ENCODE measurements around the gene AKNA. TPM values are rescaled to one million over a fixed set of nuclear protein-coding genes. Genes with fewer than 3 reads are reported as not detected.

Gene AKNA
- total and polyA plus RNA-seq, 5 donors from 2014 or later: 11.9 to 381 (median 14.6) TPM

DNA sequence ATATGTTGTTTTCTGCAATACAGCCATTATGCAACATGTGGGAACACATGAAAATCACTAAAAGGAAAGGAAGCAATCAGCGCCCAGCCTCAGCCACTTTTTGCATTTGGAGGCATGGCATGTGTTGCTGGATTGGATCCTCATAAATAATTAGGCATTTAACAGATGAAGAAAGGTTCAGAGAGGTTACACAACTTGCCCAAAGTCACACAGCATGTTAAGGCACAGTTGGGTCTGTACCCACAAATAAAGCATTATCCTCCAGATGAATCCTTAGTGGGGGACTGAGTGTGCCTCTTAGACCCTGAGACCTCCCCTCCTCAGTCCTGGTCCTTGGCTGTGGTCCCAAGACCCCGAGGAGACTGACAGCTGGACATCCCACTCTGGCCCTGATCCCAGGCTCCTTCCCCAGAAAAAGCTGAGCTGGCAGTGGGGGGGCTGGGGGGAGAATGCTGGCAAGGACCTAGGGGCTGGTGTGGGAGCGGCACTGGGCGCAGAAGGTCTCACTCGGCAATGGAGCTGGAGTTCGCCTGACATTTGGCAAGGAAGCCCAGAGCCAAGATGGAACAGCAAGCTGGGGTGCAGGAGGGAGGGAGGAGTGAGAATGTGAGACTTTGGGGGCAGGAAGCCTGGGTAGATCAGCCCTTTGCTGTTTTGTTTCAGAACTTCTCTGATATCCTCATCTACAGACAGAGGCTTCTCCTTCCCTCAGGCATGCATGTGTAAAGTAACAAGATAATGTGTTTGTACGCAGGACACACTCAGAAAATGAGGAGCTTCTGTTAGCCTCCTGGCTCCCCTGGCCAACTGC, 6.9 kb upstream of the AKNA start:
- H3K9me3 Mint-ChIP-seq: no peaks in the 10 kb centered on the region
- peaks cover 13 to 82% (median 63%) of the 10 kb centered on the region in 4 donors for H3K4me1 Mint-ChIP-seq

GRCh38 chr9:114392749-114393112, 4.9 kb upstream of the AKNA start:
- H3K27me3 Mint-ChIP-seq: no peaks in the 10 kb centered on the region
- no peaks in the 10 kb centered on the region for H3K9me3 ChIP-seq (ENCODE audit: control insufficient read depth in 2 of 2, low read length in 2 of 2)
- H3K27me3 ChIP-seq (ENCODE audit: control insufficient read depth, insufficient read depth, low read length): no peaks in the 10 kb centered on the region
- H3K27ac ChIP-seq (ENCODE audit: insufficient read depth, low read length, poor library complexity, severe bottlenecking): peak overlapping the region; percentile 63
- peak overlapping the region; percentile 63 for H3K4me3 ChIP-seq (ENCODE audit: low read depth, low read length)
- peak in 1 of 3 donors; percentile 58 for DNase-seq
- H3K9me3 Mint-ChIP-seq: peaks cover 0 to 1% (median 0%) of the 10 kb centered on the region in 7 donors
- H3K4me3 Mint-ChIP-seq: peak overlapping the region; percentile 61 to 80 (median 76)
- peaks cover 18 to 96% (median 71%) of the 10 kb centered on the region in 4 donors for H3K4me1 Mint-ChIP-seq
- H3K27ac Mint-ChIP-seq: peak overlapping the region; percentile 40 to 96 (median 74)
- ATAC-seq (ENCODE audit: low read depth in 2 of 2): no peak
- H3K36me3 Mint-ChIP-seq: peaks cover 11% of the 10 kb centered on the region
- H3K4me1 ChIP-seq (ENCODE audit: control insufficient read depth, insufficient read depth, low read length, poor library complexity, severe bottlenecking): peaks cover 93% of the 10 kb centered on the region
- peaks cover 10% of the 10 kb centered on the region for H3K36me3 ChIP-seq (ENCODE audit: control insufficient read depth, insufficient read depth, low read length)

More for the DNA sequence above, 6.9 kb upstream of the AKNA start:
- ATAC-seq (ENCODE audit: low read depth in 2 of 2) (no peak), DNase-seq (no peak)
- no peaks in the 10 kb centered on the region for H3K27me3 ChIP-seq (ENCODE audit: control insufficient read depth, insufficient read depth, low read length)
- H3K27ac Mint-ChIP-seq: peak overlapping the region; percentile 85 to 98 (median 96)
- H3K4me3 Mint-ChIP-seq: peak overlapping the region; percentile 77 to 91 (median 84)
- H3K36me3 Mint-ChIP-seq: peaks cover 8% of the 10 kb centered on the region
- peak overlapping the region; percentile 37 for H3K4me3 ChIP-seq (ENCODE audit: low read depth, low read length)
- no peaks in the 10 kb centered on the region for H3K9me3 ChIP-seq (ENCODE audit: control insufficient read depth in 2 of 2, low read length in 2 of 2)
- peaks cover 10% of the 10 kb centered on the region for H3K36me3 ChIP-seq (ENCODE audit: control insufficient read depth, insufficient read depth, low read length)
- H3K27ac ChIP-seq (ENCODE audit: insufficient read depth, low read length, poor library complexity, severe bottlenecking): peak overlapping the region; percentile 95
- H3K27me3 Mint-ChIP-seq: no peaks in the 10 kb centered on the region
- peaks cover 81% of the 10 kb centered on the region for H3K4me1 ChIP-seq (ENCODE audit: control insufficient read depth, insufficient read depth, low read length, poor library complexity, severe bottlenecking)

GRCh38 chr9:114390952-114391351, 3.2 kb upstream of the AKNA start:
- Histone ChIP-seq H3K9me3 (ENCODE audit: control insufficient read depth in 2 of 2, low read length in 2 of 2) (no peaks in the 10 kb centered on the region), H3K36me3 (ENCODE audit: control insufficient read depth, insufficient read depth, low read length) (peaks cover 10% of the 10 kb centered on the region), H3K27ac (ENCODE audit: insufficient read depth, low read length, poor library complexity, severe bottlenecking) (no peak overlapping the region), H3K27me3 (ENCODE audit: control insufficient read depth, insufficient read depth, low read length) (no peaks in the 10 kb centered on the region), H3K4me1 (ENCODE audit: control insufficient read depth, insufficient read depth, low read length, poor library complexity, severe bottlenecking) (peaks cover 79% of the 10 kb centered on the region), H3K4me3 (ENCODE audit: low read depth, low read length) (peak overlapping the region; percentile 5)
- peaks cover 20% of the 10 kb centered on the region for H3K36me3 Mint-ChIP-seq
- peak overlapping the region; percentile 93 to 99 (median 94) for H3K4me3 Mint-ChIP-seq
- H3K27me3 Mint-ChIP-seq: no peaks in the 10 kb centered on the region
- H3K9me3 Mint-ChIP-seq: peaks cover 0 to 2% (median 0%) of the 10 kb centered on the region in 7 donors
- H3K4me1 Mint-ChIP-seq: peaks cover 10 to 78% (median 61%) of the 10 kb centered on the region in 4 donors
- H3K27ac Mint-ChIP-seq: peak overlapping the region; percentile 96 to 100 (median 97)
- DNase-seq (no peak), ATAC-seq (ENCODE audit: low read depth in 2 of 2) (no peak)

GRCh38 chr9:114389612-114390368, 2.0 kb upstream of the AKNA start:
- H3K4me1 ChIP-seq (ENCODE audit: control insufficient read depth, insufficient read depth, low read length, poor library complexity, severe bottlenecking): peaks cover 78% of the 10 kb centered on the region
- H3K27ac ChIP-seq (ENCODE audit: insufficient read depth, low read length, poor library complexity, severe bottlenecking): peak overlapping the region; percentile 98
- Mint-ChIP-seq H3K27ac (peak overlapping the region; percentile 96 to 100 (median 97)), H3K4me3 (peak overlapping the region; percentile 93 to 99 (median 97)), H3K27me3 (no peaks in the 10 kb centered on the region), H3K9me3 (peaks cover 0 to 2% (median 0%) of the 10 kb centered on the region in 7 donors), H3K36me3 (peaks cover 26% of the 10 kb centered on the region), H3K4me1 (peaks cover 10 to 74% (median 55%) of the 10 kb centered on the region in 4 donors)
- ATAC-seq (ENCODE audit: low read depth in 2 of 2) (no peak), DNase-seq (no peak)
- H3K27me3 ChIP-seq (ENCODE audit: control insufficient read depth, insufficient read depth, low read length): no peaks in the 10 kb centered on the region
- no peaks in the 10 kb centered on the region for H3K9me3 ChIP-seq (ENCODE audit: control insufficient read depth in 2 of 2, low read length in 2 of 2)
- H3K36me3 ChIP-seq (ENCODE audit: control insufficient read depth, insufficient read depth, low read length): peaks cover 7% of the 10 kb centered on the region
- H3K4me3 ChIP-seq (ENCODE audit: low read depth, low read length): peak overlapping the region; percentile 98

DNA sequence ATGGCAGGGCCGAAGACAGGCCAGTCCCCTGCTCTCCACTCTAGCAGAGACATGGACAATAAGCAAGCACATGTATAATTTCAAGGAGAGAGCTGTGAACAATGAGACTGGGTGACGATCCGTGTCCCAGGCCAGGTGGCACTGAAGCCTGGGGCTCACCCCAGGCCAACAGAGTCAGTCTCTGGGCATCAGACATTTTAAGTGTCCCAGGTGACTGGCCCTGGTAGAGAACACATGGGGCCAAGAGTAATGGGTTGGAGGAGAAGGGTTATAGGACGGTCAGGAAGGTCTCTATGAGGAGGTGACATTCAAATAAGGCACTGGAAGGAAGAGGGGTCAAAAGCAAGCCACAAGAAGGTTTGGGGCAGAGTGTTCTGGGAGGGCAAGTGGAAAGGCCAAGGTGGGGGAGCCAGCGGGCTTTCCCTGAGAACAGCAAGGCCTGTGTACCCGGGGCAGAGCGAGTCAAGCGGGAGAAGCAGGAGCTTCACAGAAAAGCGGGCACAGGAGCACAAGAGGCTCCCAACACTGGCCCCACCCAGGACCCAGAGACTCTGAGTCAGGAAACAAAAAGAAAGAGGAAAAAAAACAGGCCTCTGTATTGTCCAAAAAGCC, 1.1 kb upstream of the AKNA start:
- H3K4me3 Mint-ChIP-seq: peak overlapping the region; percentile 93 to 99 (median 97)
- H3K4me1 Mint-ChIP-seq: peaks cover 10 to 73% (median 52%) of the 10 kb centered on the region in 4 donors
- H3K4me3 ChIP-seq (ENCODE audit: low read depth, low read length): peak overlapping the region; percentile 98
- H3K36me3 ChIP-seq (ENCODE audit: control insufficient read depth, insufficient read depth, low read length): peaks cover 10% of the 10 kb centered on the region
- H3K27ac ChIP-seq (ENCODE audit: insufficient read depth, low read length, poor library complexity, severe bottlenecking): peak overlapping the region; percentile 98
- H3K27ac Mint-ChIP-seq: peak overlapping the region; percentile 96 to 100 (median 97)
- peaks cover 0 to 2% (median 0%) of the 10 kb centered on the region in 7 donors for H3K9me3 Mint-ChIP-seq
- H3K4me1 ChIP-seq (ENCODE audit: control insufficient read depth, insufficient read depth, low read length, poor library complexity, severe bottlenecking): peaks cover 79% of the 10 kb centered on the region
- H3K36me3 Mint-ChIP-seq: peaks cover 28% of the 10 kb centered on the region
- H3K9me3 ChIP-seq (ENCODE audit: control insufficient read depth in 2 of 2, low read length in 2 of 2): no peaks in the 10 kb centered on the region
- H3K27me3 Mint-ChIP-seq: no peaks in the 10 kb centered on the region
- ATAC-seq (ENCODE audit: low read depth in 2 of 2) (no peak), DNase-seq (no peak)
- H3K27me3 ChIP-seq (ENCODE audit: control insufficient read depth, insufficient read depth, low read length): no peaks in the 10 kb centered on the region

- peak overlapping the region; percentile 98 for H3K4me3 ChIP-seq (ENCODE audit: low read depth, low read length)
- H3K4me1 ChIP-seq (ENCODE audit: control insufficient read depth, insufficient read depth, low read length, poor library complexity, severe bottlenecking): peaks cover 79% of the 10 kb centered on the region
- H3K27ac Mint-ChIP-seq: peak overlapping the region; percentile 96 to 100 (median 97)
- H3K36me3 ChIP-seq (ENCODE audit: control insufficient read depth, insufficient read depth, low read length): peaks cover 14% of the 10 kb centered on the region
- no peaks in the 10 kb centered on the region for H3K27me3 Mint-ChIP-seq
- H3K9me3 ChIP-seq (ENCODE audit: control insufficient read depth in 2 of 2, low read length in 2 of 2): no peaks in the 10 kb centered on the region
- H3K27me3 ChIP-seq (ENCODE audit: control insufficient read depth, insufficient read depth, low read length): no peaks in the 10 kb centered on the region
- H3K4me3 Mint-ChIP-seq: peak overlapping the region; percentile 93 to 99 (median 97)
- no peak for DNase-seq
- peaks cover 0 to 2% (median 0%) of the 10 kb centered on the region in 7 donors for H3K9me3 Mint-ChIP-seq
- H3K36me3 Mint-ChIP-seq: peaks cover 31% of the 10 kb centered on the region
- H3K27ac ChIP-seq (ENCODE audit: insufficient read depth, low read length, poor library complexity, severe bottlenecking): peak overlapping the region; percentile 98
- peaks cover 10 to 74% (median 53%) of the 10 kb centered on the region in 4 donors for H3K4me1 Mint-ChIP-seq
- no peak for ATAC-seq (ENCODE audit: low read depth in 2 of 2)
Measured at GRCh38 chr9:114388357-114388682, 538 bp upstream of the AKNA start.

DNA sequence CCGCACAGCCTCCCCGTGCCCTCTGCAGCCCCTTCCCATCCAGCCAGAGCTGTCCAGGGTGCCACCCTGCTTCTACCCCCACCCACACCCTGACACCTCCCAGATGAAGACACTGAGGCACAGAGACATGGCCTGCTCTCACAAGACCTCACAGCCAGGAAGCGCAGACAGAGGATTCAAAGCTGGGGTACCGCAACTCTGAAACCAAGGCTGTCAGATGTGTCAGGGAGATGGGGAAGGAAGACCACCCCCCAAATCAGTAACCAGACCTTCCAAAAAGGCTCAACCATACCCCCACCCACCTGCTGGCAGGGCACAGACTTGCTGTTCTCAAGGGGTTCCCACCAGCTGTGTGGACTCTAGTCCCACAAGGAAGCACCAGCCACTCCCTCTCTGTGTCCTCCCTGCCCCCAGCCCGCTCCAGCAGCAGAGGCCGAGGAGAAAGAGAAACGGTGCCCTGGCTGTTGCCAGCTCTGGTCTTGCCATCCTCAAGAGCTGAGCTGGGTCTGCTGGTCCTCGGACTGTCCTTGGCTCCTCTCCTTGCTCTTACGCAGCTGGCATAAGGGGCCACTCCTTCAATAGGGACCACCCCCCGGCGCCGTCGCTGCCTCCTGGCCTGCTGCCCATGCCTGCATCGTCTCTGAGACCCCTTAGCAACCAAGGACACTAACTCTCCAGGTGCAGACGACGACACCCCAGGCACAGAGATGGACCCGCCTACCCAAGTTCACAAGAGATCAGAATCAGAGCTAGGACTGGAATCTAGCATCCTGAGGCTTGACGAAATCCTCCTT, 699 bp downstream of the AKNA start:
- peak overlapping the region; percentile 96 to 100 (median 97) for H3K27ac Mint-ChIP-seq
- H3K36me3 ChIP-seq (ENCODE audit: control insufficient read depth, insufficient read depth, low read length): peaks cover 16% of the 10 kb centered on the region
- H3K36me3 Mint-ChIP-seq: peaks cover 40% of the 10 kb centered on the region
- no peaks in the 10 kb centered on the region for H3K27me3 Mint-ChIP-seq
- H3K4me3 Mint-ChIP-seq: peak overlapping the region; percentile 93 to 99 (median 97)
- H3K27me3 ChIP-seq (ENCODE audit: control insufficient read depth, insufficient read depth, low read length): no peaks in the 10 kb centered on the region
- no peaks in the 10 kb centered on the region for H3K9me3 ChIP-seq (ENCODE audit: control insufficient read depth in 2 of 2, low read length in 2 of 2)
- H3K4me3 ChIP-seq (ENCODE audit: low read depth, low read length): peak overlapping the region; percentile 98
- ATAC-seq (ENCODE audit: low read depth in 2 of 2) (no peak), DNase-seq (peak in 1 of 3 donors; percentile 58)
- peaks cover 11 to 74% (median 54%) of the 10 kb centered on the region in 4 donors for H3K4me1 Mint-ChIP-seq
- H3K4me1 ChIP-seq (ENCODE audit: control insufficient read depth, insufficient read depth, low read length, poor library complexity, severe bottlenecking): peaks cover 80% of the 10 kb centered on the region
- H3K27ac ChIP-seq (ENCODE audit: insufficient read depth, low read length, poor library complexity, severe bottlenecking): peak overlapping the region; percentile 98
- H3K9me3 Mint-ChIP-seq: peaks cover 0 to 2% (median 0%) of the 10 kb centered on the region in 7 donors

All from CD4-positive, CD25-positive, alpha-beta regulatory T cell (primary cell).